Measurements from ENCODE around the gene PPP1R12A.

PPP1R12A gene

DNA sequence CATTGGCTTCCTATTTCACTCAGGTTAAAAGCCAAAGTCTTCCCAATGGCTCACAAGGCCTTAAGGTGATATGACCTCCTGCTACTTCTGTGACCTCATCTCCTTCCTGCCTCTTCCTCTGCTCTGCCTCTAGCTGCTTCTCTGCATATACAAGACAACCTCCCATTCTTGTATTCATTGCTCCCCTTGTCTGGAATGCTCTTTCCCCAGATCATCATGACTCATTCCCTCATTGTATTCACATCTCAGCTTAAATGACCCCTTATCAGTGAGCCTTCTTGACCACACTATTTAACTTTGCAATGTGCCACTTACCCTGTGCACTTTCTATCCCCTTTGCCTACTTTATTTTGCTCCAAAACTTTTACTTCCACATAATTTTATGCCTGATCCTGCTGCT is 90.2 kb downstream of the PPP1R12A start:
- Mint-ChIP-seq H3K36me3 (peaks cover 46% of the 10 kb centered on the region), H3K9me3 (no peaks in the 10 kb centered on the region), H3K27me3 (no peaks in the 10 kb centered on the region), H3K27ac (no peak overlapping the region), H3K4me1 (peaks cover 60% of the 10 kb centered on the region), H3K4me3 (no peak overlapping the region)

DNA sequence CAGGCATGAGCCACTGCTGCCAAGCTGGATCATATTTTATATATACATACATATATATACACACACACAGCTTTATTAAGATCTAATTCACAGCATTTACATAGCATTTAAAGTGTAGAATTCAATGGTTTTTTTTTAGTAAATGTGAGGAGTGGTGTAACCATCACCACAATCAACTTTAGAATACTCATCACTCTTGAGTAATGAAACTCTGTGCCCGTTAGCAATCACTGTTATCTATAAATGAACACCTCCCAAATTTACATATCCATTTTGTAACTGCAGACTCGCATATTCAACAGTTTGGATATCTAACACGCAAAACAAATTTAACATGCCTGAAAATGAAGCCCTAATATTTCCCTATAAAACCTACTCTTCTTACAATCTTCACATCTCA is 90.9 kb downstream of the PPP1R12A start:
- Mint-ChIP-seq H3K27ac (no peak overlapping the region), H3K27me3 (no peaks in the 10 kb centered on the region), H3K4me1 (peaks cover 60% of the 10 kb centered on the region), H3K4me3 (no peak overlapping the region), H3K9me3 (no peaks in the 10 kb centered on the region), H3K36me3 (peaks cover 53% of the 10 kb centered on the region)

DNA sequence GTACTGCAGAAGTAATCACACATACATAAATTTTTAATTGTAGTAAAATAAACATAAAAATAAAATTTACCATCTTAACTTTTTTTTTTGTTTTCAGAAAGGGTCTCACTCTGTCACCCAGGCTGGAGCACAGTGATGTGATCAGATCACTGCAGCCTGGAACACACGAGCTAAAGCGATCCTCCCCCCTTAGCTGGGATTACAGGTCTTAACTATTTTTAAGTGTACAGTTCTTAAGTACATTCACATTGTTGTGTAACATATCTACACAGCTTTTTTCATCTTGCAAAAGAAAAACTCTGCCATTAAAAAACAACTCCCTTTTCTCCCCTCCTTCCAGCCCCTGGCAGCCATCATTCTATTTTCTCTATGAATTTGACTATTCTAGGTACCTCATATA is 92.3 kb downstream of the PPP1R12A start:
- H3K4me1 Mint-ChIP-seq, result peaks cover 55% of the 10 kb centered on the region
- H3K27ac Mint-ChIP-seq, result peak overlapping the region; percentile 8
- no peaks in the 10 kb centered on the region for H3K27me3 Mint-ChIP-seq
- H3K36me3 Mint-ChIP-seq, result peaks cover 61% of the 10 kb centered on the region
- no peak overlapping the region for H3K4me3 Mint-ChIP-seq
- no peaks in the 10 kb centered on the region for H3K9me3 Mint-ChIP-seq

DNA sequence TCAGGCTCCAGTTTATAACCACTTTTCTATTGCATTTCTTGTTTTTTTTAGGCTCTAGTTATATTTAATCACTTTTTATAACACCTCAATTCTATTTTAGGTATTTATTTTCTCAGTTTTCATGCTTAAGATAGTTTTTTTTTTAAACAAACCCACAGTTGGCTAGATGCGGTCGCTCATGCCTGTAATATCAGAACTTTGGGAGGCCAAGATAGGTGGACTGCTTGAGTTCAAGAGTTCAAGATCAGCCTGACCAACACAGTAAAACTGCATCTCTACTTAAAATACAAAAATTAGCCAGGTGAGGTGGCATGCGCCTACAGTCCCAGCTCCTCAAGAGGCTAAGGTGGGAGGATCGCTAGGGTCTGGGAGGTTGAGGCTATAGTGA is 93.0 kb downstream of the PPP1R12A start:
- Mint-ChIP-seq H3K27ac (no peak overlapping the region), H3K4me3 (no peak overlapping the region), H3K36me3 (peaks cover 55% of the 10 kb centered on the region), H3K9me3 (no peaks in the 10 kb centered on the region), H3K4me1 (peaks cover 50% of the 10 kb centered on the region), H3K27me3 (no peaks in the 10 kb centered on the region)

DNA sequence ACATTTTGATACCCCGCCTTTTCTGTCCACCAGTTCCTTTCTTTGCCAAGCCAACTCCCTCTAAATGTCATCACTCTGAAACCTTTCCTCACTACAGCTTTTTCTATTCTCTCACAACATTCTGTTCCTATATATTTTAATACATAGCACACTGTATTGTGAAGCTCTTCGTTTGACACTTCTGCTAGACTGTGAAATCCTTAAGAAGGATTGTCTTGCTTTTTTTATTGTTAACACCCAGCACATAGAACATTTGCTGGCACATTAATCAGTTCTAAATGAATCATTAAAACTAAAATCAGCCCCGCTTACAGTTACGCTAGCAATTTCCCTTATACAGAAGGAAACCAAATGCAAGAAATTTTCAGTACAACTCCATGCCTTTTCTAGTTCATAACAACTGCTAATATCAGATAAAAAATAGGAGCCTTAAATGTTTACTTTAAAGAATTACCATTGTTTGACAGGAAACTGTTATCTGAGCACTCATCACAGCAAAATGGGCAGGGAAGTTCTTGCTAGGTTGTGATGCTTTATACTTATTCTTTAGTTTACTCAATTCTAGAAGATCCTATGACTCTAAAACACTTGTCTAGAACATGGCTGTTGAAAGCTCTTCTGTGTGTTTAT is 93.5 kb downstream of the PPP1R12A start:
- Mint-ChIP-seq H3K27ac (no peak overlapping the region), H3K4me3 (no peak overlapping the region), H3K36me3 (peaks cover 53% of the 10 kb centered on the region), H3K9me3 (no peaks in the 10 kb centered on the region), H3K4me1 (peaks cover 47% of the 10 kb centered on the region), H3K27me3 (no peaks in the 10 kb centered on the region)

DNA sequence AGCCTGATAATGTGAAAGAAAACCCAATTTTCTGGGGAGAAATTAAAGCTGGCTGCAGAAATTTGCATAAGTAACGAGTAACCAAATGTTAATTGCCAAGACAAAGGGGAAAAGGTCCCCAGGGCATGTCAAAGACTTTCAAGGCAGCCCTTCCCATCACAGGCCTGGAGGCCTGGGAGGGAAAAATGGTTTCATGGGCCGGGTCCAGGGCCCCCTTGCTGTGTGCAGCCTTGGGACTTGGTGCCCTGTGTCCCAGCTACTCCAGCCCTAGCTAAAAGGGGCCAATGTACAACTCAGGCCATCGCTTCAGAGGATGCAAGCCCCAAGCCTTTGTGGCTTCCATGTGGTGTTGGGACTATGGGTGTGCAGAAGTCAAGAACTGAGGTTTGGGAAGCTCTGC is 96.5 kb downstream of the PPP1R12A start:
- Mint-ChIP-seq H3K27ac (no peak overlapping the region), H3K36me3 (peaks cover 43% of the 10 kb centered on the region), H3K9me3 (no peaks in the 10 kb centered on the region), H3K4me3 (no peak overlapping the region), H3K4me1 (peaks cover 59% of the 10 kb centered on the region), H3K27me3 (no peaks in the 10 kb centered on the region)

DNA sequence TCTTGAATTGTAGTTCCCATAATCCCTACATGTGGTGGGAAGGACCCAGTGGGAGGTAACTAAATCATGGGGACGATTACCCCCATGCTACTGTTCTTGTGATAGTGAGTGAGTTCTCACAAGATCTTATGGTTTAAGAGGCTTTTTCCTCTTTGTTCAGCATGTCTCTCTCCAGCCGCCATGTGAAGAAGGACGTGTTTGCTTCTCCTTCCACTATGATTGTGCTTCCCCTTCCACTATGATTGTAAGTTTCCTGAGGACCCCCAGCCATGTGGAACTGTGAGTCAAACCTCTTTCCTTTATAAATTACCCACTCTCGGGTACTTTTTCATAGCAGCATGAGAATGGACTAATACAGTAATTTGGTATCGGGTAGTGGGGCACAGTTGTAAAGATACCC is 97.3 kb downstream of the PPP1R12A start:
- H3K36me3 Mint-ChIP-seq, result peaks cover 38% of the 10 kb centered on the region
- no peak overlapping the region for H3K4me3 Mint-ChIP-seq
- H3K4me1 Mint-ChIP-seq, result peaks cover 60% of the 10 kb centered on the region
- H3K9me3 Mint-ChIP-seq, result no peaks in the 10 kb centered on the region
- no peaks in the 10 kb centered on the region for H3K27me3 Mint-ChIP-seq
- H3K27ac Mint-ChIP-seq, result no peak overlapping the region

DNA sequence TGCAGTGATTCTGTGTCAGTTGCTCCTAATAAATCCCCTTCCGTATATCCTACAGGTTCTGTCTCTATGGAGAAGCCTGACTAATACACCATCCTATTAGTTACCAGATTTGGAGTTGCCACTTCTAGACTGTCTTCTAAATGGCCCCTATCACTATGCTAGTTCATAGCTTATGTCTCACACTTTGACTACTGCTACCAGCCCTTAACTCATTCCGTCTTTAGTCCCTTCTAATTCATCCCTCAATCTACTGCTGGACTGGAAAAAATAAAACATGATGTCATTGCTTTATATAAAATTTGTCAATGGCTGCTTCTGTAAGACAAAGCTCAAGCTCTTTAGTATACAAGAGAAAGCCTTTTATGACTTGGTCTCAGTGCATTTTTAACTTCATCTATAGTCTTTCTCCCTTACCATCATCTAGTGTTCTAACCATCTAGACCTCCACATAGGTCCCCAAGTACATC is 99.5 kb downstream of the PPP1R12A start:
- Mint-ChIP-seq H3K9me3 (no peaks in the 10 kb centered on the region), H3K4me1 (peaks cover 67% of the 10 kb centered on the region), H3K27ac (peak overlapping the region; percentile 76), H3K4me3 (no peak overlapping the region), H3K36me3 (peaks cover 30% of the 10 kb centered on the region), H3K27me3 (no peaks in the 10 kb centered on the region)

DNA sequence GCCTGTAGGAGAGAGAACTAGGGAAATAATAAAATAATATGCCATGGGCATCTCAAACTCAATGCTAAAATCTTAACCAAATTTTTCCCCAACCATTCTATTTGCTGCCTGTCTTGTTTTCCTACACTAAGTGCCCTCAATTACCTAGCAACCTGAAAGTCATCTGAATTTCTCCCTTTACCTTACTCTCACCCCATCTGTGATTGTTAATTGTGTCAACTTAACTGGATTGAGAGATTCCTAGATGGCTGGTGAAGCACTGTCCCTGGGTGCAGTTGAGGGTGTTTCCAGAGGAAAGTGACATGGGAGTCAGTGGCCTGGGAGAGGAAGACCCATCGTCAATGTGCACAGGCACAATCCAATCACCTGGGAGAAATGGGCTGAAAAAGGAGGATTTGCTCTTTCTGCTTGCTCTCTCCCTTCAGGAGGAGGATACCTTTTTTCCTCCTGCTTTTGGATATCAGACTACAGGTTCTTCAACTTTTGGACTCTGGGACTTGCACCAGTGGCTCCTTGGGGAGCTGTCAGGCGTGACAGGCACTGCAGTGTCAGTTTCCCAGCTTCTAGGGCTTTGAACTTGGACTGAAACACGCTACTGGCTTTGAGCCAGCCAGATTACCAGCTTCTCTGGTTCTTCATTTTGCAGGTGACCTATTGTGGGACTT is 100.1 kb downstream of the PPP1R12A start:
- Mint-ChIP-seq H3K27ac (peak overlapping the region; percentile 47), H3K9me3 (no peaks in the 10 kb centered on the region), H3K27me3 (no peaks in the 10 kb centered on the region), H3K4me3 (no peak overlapping the region), H3K4me1 (peaks cover 71% of the 10 kb centered on the region), H3K36me3 (peaks cover 26% of the 10 kb centered on the region)

DNA sequence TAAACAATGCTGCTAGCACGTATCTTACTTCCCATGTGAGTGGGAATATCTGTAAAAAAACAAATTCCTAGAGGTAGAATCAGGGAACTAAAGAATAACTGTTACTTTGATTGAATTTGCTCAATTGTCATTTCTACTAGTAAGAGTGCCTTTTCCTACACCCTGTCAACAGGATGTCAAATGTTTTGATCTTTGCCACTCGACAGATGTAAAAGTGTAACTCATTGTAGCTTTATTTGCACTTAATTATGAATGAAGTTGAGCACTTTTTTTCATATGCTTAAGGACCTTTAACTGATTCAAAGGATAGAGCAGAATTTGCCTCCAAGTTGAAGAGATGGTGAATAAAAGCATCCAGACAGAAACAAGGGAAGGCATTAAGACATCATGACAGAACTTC is 104.5 kb downstream of the PPP1R12A start:
- Mint-ChIP-seq H3K36me3 (peaks cover 16% of the 10 kb centered on the region), H3K27me3 (no peaks in the 10 kb centered on the region), H3K4me3 (no peak overlapping the region), H3K27ac (peak overlapping the region; percentile 3), H3K9me3 (no peaks in the 10 kb centered on the region), H3K4me1 (peaks cover 70% of the 10 kb centered on the region)

DNA sequence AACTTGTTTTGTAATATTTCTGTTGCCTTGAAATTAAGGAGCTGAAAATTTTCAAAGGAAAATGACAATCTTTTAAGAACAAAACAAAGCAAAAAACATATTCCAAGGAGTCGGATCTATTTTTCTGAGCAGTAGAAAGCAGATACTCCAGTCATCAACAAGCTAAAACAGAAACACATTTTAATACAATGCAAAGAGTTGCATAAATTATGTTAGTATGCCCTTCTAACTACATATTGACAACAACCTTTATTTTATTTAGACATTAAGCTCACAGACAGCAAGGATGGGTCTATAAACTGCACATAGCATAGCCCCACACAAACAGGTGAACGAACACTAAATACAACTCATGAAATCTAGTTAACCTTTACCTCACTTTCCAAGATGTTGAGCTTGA is 106.0 kb downstream of the PPP1R12A start:
- peaks cover 67% of the 10 kb centered on the region for H3K4me1 Mint-ChIP-seq
- H3K9me3 Mint-ChIP-seq, result no peaks in the 10 kb centered on the region
- no peaks in the 10 kb centered on the region for H3K27me3 Mint-ChIP-seq
- H3K27ac Mint-ChIP-seq, result no peak overlapping the region
- no peak overlapping the region for H3K4me3 Mint-ChIP-seq
- H3K36me3 Mint-ChIP-seq, result peaks cover 17% of the 10 kb centered on the region

DNA sequence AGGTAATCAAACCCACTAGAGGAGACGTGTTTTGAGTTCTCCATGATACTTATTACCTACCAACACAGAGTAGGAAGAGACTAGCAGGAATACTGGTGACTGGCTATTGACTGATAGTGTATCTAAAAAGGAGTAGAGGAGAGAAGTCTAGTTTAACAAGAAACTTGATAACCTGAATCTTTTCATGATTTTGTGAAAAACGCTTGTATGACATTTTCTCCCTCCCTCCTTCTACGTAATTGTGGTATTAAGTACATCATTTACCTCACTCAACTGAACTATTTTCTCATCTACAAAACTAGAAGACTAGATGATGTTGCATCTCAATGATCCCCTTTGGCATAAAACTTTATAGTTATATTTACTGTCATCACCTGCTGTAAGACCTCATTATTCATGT is 107.4 kb downstream of the PPP1R12A start:
- H3K9me3 Mint-ChIP-seq, result no peaks in the 10 kb centered on the region
- no peaks in the 10 kb centered on the region for H3K27me3 Mint-ChIP-seq
- H3K4me3 Mint-ChIP-seq, result no peak overlapping the region
- no peak overlapping the region for H3K27ac Mint-ChIP-seq
- peaks cover 17% of the 10 kb centered on the region for H3K36me3 Mint-ChIP-seq
- H3K4me1 Mint-ChIP-seq, result peaks cover 52% of the 10 kb centered on the region

DNA sequence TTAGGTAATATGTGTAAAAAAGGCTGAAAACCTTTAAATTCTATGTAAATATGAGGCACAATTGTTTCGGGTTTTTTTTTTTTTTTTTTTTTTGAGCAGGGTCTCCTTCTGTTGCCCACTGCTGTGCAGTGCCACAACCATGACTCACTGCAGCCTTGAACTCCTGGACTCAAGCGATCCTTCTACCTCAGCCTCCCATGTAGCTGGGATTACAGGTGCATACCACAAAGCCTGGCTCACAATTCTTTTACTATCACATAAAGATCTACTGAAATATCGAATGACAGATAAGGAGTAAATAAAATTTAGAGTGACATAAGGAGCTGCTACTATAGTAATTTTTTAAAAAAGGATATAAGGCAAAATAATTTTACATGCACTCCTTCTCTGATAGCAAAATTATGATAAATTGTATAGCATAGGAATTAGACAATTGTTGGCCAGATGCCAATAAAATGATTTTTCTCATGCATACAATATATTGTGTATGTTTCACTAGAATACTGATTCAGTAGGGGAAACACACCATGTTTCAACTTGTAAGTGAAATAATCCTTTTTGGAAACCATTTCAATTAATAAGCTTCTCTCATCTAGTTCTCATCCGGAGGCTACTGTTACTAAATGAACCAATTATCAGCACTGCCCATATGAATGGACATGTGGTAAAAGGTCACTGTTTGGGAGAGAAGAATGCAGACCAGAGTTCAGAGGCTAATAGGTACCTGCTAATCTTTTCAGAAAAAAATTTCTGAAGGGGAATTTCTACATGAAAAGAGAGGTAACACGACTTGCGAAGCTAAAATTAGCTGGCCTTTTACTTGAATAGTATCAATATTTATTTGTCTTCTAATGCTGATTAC is 108.4 kb downstream of the PPP1R12A start:
- no peaks in the 10 kb centered on the region for H3K27me3 Mint-ChIP-seq
- peaks cover 18% of the 10 kb centered on the region for H3K36me3 Mint-ChIP-seq
- H3K27ac Mint-ChIP-seq, result no peak overlapping the region
- H3K4me3 Mint-ChIP-seq, result no peak overlapping the region
- H3K4me1 Mint-ChIP-seq, result peaks cover 43% of the 10 kb centered on the region
- no peaks in the 10 kb centered on the region for H3K9me3 Mint-ChIP-seq

DNA sequence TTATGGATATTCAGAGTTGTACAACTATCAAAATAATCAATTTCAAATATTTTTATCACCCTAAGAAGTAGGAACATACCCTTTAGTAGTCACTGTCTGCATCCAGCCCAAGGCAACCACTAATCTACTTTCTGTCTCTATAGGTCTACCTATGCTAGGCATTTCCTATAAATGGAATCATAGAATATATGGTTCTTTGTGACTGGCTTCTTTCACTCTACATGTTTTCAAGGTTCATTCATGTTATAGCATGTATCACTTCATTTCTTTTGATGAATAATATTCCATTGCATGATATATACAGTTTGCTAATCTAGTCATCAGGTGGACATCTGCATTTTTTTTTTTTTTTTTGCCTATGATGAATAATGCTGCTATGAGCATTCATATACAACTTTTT is 112.4 kb downstream of the PPP1R12A start:
- Mint-ChIP-seq H3K9me3 (no peaks in the 10 kb centered on the region), H3K4me3 (no peak overlapping the region), H3K4me1 (peaks cover 27% of the 10 kb centered on the region), H3K36me3 (peaks cover 14% of the 10 kb centered on the region), H3K27me3 (no peaks in the 10 kb centered on the region), H3K27ac (no peak overlapping the region)

DNA sequence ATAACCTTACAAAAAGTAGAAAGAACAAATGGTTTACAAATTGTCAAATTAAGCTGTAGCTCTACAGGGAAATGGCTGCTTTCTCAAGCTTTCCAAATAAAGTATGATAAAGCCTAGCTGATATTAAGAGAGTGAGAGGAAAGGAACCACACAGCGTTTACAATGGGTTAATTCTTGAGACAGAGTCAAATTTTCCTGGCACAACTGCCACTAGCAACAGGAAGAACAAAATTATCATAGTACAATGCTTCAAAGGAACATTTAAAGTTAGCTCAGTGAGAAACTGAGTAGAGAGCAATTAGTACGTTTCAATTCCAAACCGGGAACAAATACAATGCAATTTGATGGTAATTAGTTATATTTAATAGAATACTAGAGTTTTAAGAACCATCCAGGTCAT is 116.0 kb downstream of the PPP1R12A start:
- Mint-ChIP-seq H3K4me1 (peaks cover 18% of the 10 kb centered on the region), H3K36me3 (peaks cover 19% of the 10 kb centered on the region), H3K9me3 (no peaks in the 10 kb centered on the region), H3K27ac (no peak overlapping the region), H3K27me3 (no peaks in the 10 kb centered on the region), H3K4me3 (no peak overlapping the region)

All from activated naive CD4-positive, alpha-beta T cell treated with anti-CD3 and anti-CD28 coated beads, Interleukin-2, amount 50 U/mL, for 24 hours (primary cell).